Endodermal cell (in vitro differentiated cells): ENCODE results near the gene ACSM5. TPM values are rescaled to one million over a fixed set of nuclear protein-coding genes. Genes with fewer than 3 reads are reported as not detected.
"Not testable (repeated sequence)": the region's sequence is repeated elsewhere in the genome, so short reads cannot be mapped to it uniquely, and the experiment has no call there.

Experiments used
- DNase-seq: peaks from one replicate; pipeline ENCODE4 v3.0.0-alpha.2; 2017
- H3K27ac ChIP-seq: 2 replicates; pipeline ENCODE4 v1.5.1; 2013; ENCODE audit warnings: mild to moderate bottlenecking, low read depth, low read length, moderate library complexity
- H3K27me3 ChIP-seq: 2 replicates; pipeline ENCODE4 v1.6.1; 2013; ENCODE audit warnings: mild to moderate bottlenecking, low read length, moderate library complexity; ENCODE audit not compliant: insufficient read depth, control insufficient read depth, poor library complexity, severe bottlenecking
- H3K36me3 ChIP-seq: 2 replicates; pipeline ENCODE4 v1.7.0; 2013; ENCODE audit warnings: mild to moderate bottlenecking, low read length, moderate library complexity; ENCODE audit not compliant: control insufficient read depth, insufficient read depth
- H3K4me1 ChIP-seq: one replicate; pipeline ENCODE4 v1.7.0; 2013; ENCODE audit warnings: low read length; ENCODE audit not compliant: control insufficient read depth, insufficient read depth
- H3K4me3 ChIP-seq: 2 replicates; pipeline ENCODE4 v1.5.1; 2013; ENCODE audit warnings: mild to moderate bottlenecking, low read length, moderate library complexity
- H3K9ac ChIP-seq: 2 replicates; pipeline ENCODE4 v1.6.1; 2013; ENCODE audit warnings: mild to moderate bottlenecking, low read length, moderate library complexity; ENCODE audit not compliant: poor library complexity, severe bottlenecking; ENCODE audit errors: extremely low read depth
- H3K9me3 ChIP-seq: 2 replicates; pipeline ENCODE4 v1.6.1; 2013; ENCODE audit warnings: mild to moderate bottlenecking, low read length, moderate library complexity; ENCODE audit not compliant: control insufficient read depth
- H3K27ac Mint-ChIP-seq: 2 replicates; pipeline ENCODE4 v1.8.0; 2020; ENCODE audit warnings: mixed read lengths
- H3K27me3 Mint-ChIP-seq: 2 replicates; pipeline ENCODE4 v1.8.0; 2021; ENCODE audit warnings: mild to moderate bottlenecking, mixed read lengths; ENCODE audit not compliant: insufficient read depth
- H3K36me3 Mint-ChIP-seq: 2 replicates; pipeline ENCODE4 v1.8.0; 2020; ENCODE audit warnings: low read depth, mixed read lengths
- H3K4me1 Mint-ChIP-seq: 2 replicates; pipeline ENCODE4 v1.8.0; 2020; ENCODE audit warnings: mixed read lengths
- H3K4me3 Mint-ChIP-seq: 2 replicates; pipeline ENCODE4 v1.8.0; 2020; ENCODE audit warnings: mild to moderate bottlenecking, moderate library complexity, mixed read lengths
- H3K9me3 Mint-ChIP-seq: 2 replicates; pipeline ENCODE4 v1.8.0; 2020; ENCODE audit warnings: mild to moderate bottlenecking, mixed read lengths
- WGBS, 2 experiments: methylation state at CpG; one replicate each; pipeline versions ENCODE4 v1.1.5 to v1.1.7; 2013; ENCODE audit warnings: missing lambda C conversion rate in 2 of 2, mixed read lengths in 1 of 2; ENCODE audit not compliant: insufficient coverage in 1 of 2, insufficient read length in 1 of 2; 5-methylcytosine and 5-hydroxymethylcytosine counted together
- total RNA-seq, 2 donors: library from RNA; stranded (reverse); fragmentation: NEBNext Ultra II Directional in 1 of 2; extraction: Animal tissue kit (Norgen Biotek cat#: 25700) in 1 of 2; gene quantifications; 2 replicates in 1 of 2; 3 replicates in 1 of 2; pipeline ENCODE4 v1.2.1, GENCODE V29; 2021

ACSM5 gene
- total RNA-seq, 2 donors from 2014 or later: not detected

DNA sequence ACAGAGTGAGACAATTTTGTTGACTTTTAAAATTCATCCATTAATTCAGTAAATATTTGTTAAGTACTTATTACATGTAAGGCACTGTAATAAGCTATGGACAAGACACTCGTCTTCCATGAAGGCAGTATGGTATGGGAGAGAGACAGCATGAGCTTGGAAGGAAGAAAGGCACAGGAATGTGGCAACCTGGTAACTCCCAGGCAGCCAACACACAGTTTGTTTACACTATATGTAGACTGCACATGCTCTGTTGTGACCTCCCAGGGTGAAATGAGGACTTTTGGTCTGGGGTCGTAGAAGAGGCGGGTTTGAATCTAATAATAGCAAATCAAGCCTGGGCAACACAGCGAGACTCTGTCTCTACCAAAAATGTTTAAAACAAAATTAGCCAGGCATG is 51.0 kb downstream of the ACSM5 start:
- not testable (repeated sequence) for H3K4me1 ChIP-seq, H3K27me3 ChIP-seq, H3K36me3 Mint-ChIP-seq, H3K4me3 Mint-ChIP-seq, H3K9ac ChIP-seq, H3K4me1 Mint-ChIP-seq, H3K27me3 Mint-ChIP-seq, H3K27ac ChIP-seq, H3K4me3 ChIP-seq, H3K9me3 ChIP-seq, DNase-seq, H3K36me3 ChIP-seq, H3K27ac Mint-ChIP-seq
- WGBS, 2 experiments: 73% methylated on average over 1 of the region's 4 CpGs; no CpG with 5 or more reads in 1 of the 2 experiments
- H3K9me3 Mint-ChIP-seq: peaks cover 38% of the 10 kb centered on the region

DNA sequence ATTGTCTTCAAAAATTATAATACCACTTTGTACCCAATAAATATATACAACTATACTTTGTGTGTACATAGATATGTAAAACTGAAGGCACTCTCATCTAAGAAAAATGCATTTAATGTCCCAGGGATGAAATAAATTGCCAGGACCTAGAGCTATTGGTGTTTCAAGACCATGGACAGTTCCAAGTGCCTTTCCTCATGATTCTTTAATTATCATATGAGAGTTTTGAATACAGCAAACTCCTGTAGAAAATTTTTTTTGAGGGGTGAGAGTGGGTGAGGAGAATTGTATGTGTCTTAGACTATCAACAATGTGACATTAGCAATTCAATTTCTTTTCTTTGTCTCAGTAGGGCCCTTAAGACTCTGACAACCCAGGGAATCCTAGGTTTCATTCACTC is 59.6 kb downstream of the ACSM5 start:
- not testable (repeated sequence) for H3K27me3 ChIP-seq, H3K9ac ChIP-seq, H3K4me1 ChIP-seq, H3K36me3 Mint-ChIP-seq, H3K4me3 ChIP-seq, H3K4me3 Mint-ChIP-seq, H3K27ac ChIP-seq, H3K36me3 ChIP-seq, H3K27me3 Mint-ChIP-seq, H3K27ac Mint-ChIP-seq, H3K9me3 ChIP-seq, H3K4me1 Mint-ChIP-seq, DNase-seq
- peaks cover 45% of the 10 kb centered on the region for H3K9me3 Mint-ChIP-seq

- WGBS, 2 experiments: 97 to 100% methylated on average over 2 of the region's 2 CpGs
- H3K4me3 Mint-ChIP-seq, H3K27me3 ChIP-seq, H3K9ac ChIP-seq, H3K27me3 Mint-ChIP-seq, H3K4me3 ChIP-seq, H3K27ac ChIP-seq, H3K4me1 ChIP-seq, H3K36me3 Mint-ChIP-seq, H3K9me3 ChIP-seq, H3K27ac Mint-ChIP-seq, DNase-seq, H3K4me1 Mint-ChIP-seq, H3K36me3 ChIP-seq: not testable (repeated sequence)
- peaks cover 48% of the 10 kb centered on the region for H3K9me3 Mint-ChIP-seq
Observed at GRCh38 chr16:20469930-20470329, 60.6 kb downstream of the ACSM5 start.

GRCh38 chr16:20470732-20471131 is 61.4 kb downstream of the ACSM5 start:
- not testable (repeated sequence) for H3K4me3 ChIP-seq, H3K27ac Mint-ChIP-seq, H3K4me3 Mint-ChIP-seq, H3K36me3 Mint-ChIP-seq, DNase-seq, H3K36me3 ChIP-seq, H3K9ac ChIP-seq, H3K27ac ChIP-seq, H3K9me3 ChIP-seq, H3K4me1 Mint-ChIP-seq, H3K27me3 ChIP-seq, H3K4me1 ChIP-seq, H3K27me3 Mint-ChIP-seq
- H3K9me3 Mint-ChIP-seq: peaks cover 45% of the 10 kb centered on the region
- no CpG with 5 or more reads among the region's 1 CpG for WGBS, 2 experiments

DNA sequence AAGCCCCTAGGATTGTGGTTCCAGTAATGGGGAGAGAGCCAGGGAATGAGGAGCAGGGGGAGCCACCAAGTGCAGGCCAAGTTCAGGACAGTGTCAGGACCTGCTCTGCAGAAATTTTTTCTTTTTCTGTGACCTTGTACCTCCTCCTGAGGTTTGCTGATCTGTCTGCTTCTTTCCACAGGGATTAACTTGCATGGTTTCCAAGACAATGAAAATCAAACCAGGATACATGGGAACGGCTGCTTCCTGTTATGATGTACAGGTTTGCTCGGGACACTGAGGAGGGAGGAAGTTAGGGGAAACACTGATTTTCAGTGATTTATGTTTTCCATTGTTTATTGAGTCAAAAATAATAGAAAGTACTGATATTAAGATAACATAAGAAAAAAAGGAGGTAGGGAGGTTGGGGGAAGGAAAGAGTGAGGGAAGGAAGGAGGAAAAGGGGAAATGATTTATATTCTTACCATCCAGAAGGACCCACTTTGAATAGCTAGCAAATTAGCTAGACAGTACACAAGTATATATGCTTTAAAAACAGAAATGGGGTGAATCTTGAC is 67.9 kb downstream of the ACSM5 start:
- WGBS, 2 experiments: 83% methylated on average over 1 of the region's 2 CpGs; no CpG with 5 or more reads in 1 of the 2 experiments
- not testable (repeated sequence) for DNase-seq, H3K27ac ChIP-seq, H3K27ac Mint-ChIP-seq, H3K36me3 ChIP-seq, H3K4me3 Mint-ChIP-seq, H3K27me3 ChIP-seq, H3K4me3 ChIP-seq, H3K36me3 Mint-ChIP-seq, H3K4me1 ChIP-seq, H3K9ac ChIP-seq, H3K9me3 ChIP-seq, H3K27me3 Mint-ChIP-seq, H3K4me1 Mint-ChIP-seq
- H3K9me3 Mint-ChIP-seq: peaks cover 16% of the 10 kb centered on the region

DNA sequence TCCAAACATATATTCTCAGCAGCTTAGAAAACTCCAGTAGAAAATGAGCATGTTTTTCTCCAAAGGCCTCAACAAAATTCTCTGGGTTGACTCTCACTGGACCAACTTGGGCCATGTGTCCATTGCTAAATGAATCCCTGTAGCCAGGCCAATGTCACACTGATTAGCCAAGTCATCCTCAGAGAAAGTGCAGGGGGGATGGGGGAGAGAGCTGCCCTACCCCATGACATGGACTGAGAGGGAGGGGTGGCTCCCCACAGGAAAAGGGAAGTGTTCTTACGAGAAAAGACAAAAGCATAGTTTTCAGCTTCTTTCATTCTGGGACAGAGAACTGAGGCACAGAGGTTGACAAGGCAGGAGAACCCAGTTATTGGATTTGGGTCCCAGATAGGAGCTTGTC is 74.7 kb downstream of the ACSM5 start:
- no CpG with 5 or more reads among the region's 1 CpG for WGBS, 2 experiments
- peaks cover 19% of the 10 kb centered on the region for H3K9me3 Mint-ChIP-seq
- H3K27me3 Mint-ChIP-seq, H3K4me3 ChIP-seq, DNase-seq, H3K4me3 Mint-ChIP-seq, H3K4me1 Mint-ChIP-seq, H3K4me1 ChIP-seq, H3K36me3 ChIP-seq, H3K9ac ChIP-seq, H3K27ac Mint-ChIP-seq, H3K27ac ChIP-seq, H3K27me3 ChIP-seq, H3K9me3 ChIP-seq, H3K36me3 Mint-ChIP-seq: not testable (repeated sequence)
